ENCODE measurements around the gene BSDC1.

Gene BSDC1

DNA sequence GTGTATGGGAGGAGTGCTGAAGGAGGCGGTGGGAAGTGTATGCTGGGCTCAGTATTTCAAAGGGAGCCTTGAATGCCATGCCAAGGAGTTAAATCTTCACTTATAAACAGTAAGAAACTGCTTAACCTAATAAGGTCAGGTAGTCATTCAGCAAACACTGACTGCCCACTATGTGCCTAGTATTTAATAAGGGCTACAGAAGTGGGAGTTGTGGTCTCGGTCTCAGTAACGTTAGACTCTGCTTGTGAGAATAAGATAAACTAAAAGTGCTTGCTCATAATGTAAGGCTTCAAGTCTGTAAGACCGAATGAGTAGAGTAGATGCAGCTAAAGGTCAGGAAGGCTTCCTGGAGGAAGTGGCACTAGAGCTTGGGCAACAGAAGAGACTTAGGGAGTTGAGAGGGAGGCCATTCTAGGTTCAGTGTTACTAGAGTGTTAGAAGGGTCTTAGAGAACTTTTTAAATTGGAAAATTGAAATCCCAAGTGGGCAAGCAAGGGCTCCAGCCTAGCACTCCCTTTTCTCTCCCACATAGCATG lies 64.2 kb downstream of the BSDC1 start:
- no peak for DNase-seq
- in situ Hi-C loops (cut with HindIII; ENCODE audit: low pct_ligation_motif_present, low pct_unique_long_range_greater_than_20kb, low sequenced_read_pairs) = no loop called here

DNA sequence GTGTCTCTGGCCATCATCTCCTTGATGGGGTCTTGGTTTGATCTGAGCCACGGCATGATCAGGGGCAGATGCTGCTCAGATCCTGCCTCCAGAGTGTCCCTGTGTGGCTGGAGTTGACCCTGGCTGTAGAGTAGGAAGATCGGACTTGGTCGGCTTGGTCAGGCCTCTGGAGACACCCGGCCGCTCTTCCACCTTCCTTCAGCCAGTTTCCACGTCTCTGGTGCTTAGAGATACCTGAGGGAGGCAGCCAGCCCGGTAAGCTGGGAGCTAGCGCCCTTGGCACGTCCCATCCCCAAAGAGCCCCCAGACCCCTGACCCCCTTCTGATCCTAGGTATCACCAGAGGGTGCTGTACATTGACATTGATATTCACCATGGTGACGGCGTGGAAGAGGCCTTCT lies 67.0 kb downstream of the BSDC1 start:
- in situ Hi-C loops (cut with HindIII; ENCODE audit: low pct_ligation_motif_present, low pct_unique_long_range_greater_than_20kb, low sequenced_read_pairs) = no loop called here
- DNase-seq = no peak

DNA sequence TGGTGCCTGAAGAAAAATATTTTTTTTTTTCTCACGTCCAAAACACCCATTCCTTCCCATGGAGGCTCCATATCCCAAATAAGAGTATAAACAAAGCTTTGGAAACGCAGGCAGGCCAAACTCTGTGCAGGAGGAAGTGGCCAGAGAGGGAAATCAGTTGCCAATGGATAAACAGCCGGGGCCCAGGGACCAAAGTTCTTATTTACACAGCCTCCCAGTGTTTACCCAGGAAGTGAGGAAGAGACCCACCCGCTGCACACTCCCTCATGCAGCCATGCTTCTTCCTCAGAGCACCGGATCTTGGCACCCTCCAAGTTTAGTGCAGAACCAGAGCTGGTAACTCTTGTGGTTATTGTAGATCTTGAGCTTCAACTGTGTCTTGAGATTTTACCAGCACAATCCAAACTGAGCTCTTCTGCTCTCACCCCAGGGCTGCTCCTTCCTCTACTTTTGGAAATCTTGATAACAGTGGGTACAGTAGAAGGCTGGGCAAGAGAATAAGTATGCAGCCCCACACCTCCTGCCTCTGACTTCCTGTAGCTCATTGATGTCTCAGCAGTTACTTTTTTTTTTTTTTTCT lies 72.4 kb downstream of the BSDC1 start:
- in situ Hi-C loops (cut with HindIII; ENCODE audit: low pct_ligation_motif_present, low pct_unique_long_range_greater_than_20kb, low sequenced_read_pairs) = no loop called here

DNA sequence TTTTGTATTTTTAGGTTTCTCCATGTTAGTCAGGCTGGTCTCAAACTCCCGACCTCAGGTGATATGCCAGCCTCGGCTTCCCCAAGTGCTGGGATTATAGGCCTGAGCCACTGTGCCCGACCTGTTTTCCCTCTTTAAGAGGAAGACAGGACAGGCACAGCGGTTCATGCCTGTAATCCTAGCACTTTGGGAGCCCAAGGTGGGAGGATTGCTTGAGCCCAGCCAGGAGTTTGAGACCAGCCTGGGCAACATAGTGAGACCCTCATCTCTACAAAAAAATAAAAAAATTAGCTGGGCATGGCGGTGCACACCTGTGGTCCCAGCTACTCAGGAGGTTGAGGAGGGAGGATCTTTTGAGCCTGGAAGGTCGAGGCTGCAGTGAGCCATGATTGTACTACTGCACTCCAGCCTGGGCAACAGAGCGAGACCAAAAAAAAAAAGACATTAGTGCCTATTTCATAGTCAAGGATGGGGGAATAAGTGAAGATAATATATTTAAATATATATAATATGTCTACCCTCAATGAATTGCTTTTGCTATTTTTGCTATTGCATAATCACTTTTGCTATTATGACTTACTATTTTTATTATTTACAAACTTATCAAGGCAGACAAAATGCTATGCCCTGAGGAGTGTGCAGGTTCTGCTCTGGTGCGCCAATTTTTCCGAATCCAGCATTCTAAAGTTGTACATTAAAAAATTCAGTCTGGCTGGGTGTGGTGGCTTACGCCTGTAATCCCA lies 75.9 kb downstream of the BSDC1 start:
- no peak for DNase-seq
- in situ Hi-C loops (cut with HindIII; ENCODE audit: low pct_ligation_motif_present, low pct_unique_long_range_greater_than_20kb, low sequenced_read_pairs) = no loop called here

More for the DNA sequence above, 72.4 kb downstream of the BSDC1 start:
- no peak for DNase-seq

DNA sequence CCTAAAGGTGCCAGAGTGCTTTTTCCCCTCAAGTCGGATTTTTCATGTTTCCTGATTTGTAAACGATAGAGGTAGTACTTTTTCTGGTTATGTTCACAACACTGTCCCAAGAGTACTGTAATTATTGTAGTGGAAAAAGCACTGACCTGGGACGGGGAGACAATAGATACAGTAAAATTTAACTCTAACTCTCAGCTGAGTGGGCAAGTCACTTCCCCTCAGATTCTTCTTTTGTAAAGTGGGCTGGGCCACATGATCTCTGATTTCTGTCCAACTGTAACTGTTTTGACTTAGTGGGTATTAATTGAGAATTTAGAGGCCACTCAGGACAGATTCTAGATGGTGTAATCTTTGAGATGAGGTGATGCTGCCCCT lies 77.4 kb downstream of the BSDC1 start:
- in situ Hi-C loops (cut with HindIII; ENCODE audit: low pct_ligation_motif_present, low pct_unique_long_range_greater_than_20kb, low sequenced_read_pairs) = no loop called here
- DNase-seq = no peak

All from ACHN (cell line).